Ectodermal cell (in vitro differentiated cells): ENCODE results near the gene TRIM46.
A peak's percentile ranks its signal among the peaks of the same experiment; 100 is the strongest.
"Not testable (repeated sequence)": the region's sequence is repeated elsewhere in the genome, so short reads cannot be mapped to it uniquely, and the experiment has no call there.

Experiments used
- H3K27ac ChIP-seq: 2 replicates; pipeline ENCODE4 v1.7.0; 2013; ENCODE audit warnings: mild to moderate bottlenecking, low read depth, low read length; ENCODE audit not compliant: insufficient read depth, poor library complexity, severe bottlenecking
- H3K27me3 ChIP-seq: 2 replicates; pipeline ENCODE4 v1.7.0; 2013; ENCODE audit warnings: mild to moderate bottlenecking, low read length; ENCODE audit not compliant: insufficient read depth, control insufficient read depth, poor library complexity, severe bottlenecking
- H3K36me3 ChIP-seq: one replicate; pipeline ENCODE4 v1.7.0; 2013; ENCODE audit warnings: low read length; ENCODE audit not compliant: control insufficient read depth, insufficient read depth
- H3K4me1 ChIP-seq: one replicate; pipeline ENCODE4 v1.7.0; 2013; ENCODE audit warnings: low read length; ENCODE audit not compliant: control insufficient read depth, insufficient read depth
- H3K4me3 ChIP-seq: 2 replicates; pipeline ENCODE4 v1.7.0; 2013; ENCODE audit warnings: low read depth, low read length, control low read depth; ENCODE audit not compliant: insufficient read depth
- H3K9me3 ChIP-seq: 2 replicates; pipeline ENCODE4 v1.7.0; 2013; ENCODE audit warnings: mild to moderate bottlenecking, low read length, moderate library complexity; ENCODE audit not compliant: control insufficient read depth
- WGBS, 2 experiments: methylation state at CpG; one replicate each; pipeline ENCODE4 v1.1.7; 2013; ENCODE audit warnings: missing lambda C conversion rate in 2 of 2; 5-methylcytosine and 5-hydroxymethylcytosine counted together

TRIM46 gene

DNA sequence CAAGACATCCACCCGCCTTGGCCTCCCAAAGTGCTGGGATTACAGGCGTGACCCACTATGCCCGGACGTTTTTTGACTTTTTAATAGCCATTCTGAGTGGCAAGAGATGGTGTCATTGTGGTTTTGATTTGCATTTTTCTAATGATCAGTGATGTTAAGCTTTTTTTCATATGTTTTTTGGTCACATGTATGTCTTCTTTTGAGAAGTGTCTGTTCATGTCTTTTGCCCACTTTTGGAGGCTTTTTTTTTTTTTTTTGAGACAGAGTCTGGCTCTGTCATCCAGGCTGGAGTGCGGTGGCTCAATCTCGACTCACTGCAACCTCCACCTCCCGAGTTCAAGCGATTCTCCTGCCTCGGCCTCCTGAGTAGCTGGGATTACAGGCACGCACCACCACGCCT is 9.0 kb upstream of the TRIM46 start:
- H3K4me1 ChIP-seq, result peaks cover 12% of the 10 kb centered on the region
- H3K36me3 ChIP-seq, H3K4me3 ChIP-seq, H3K27ac ChIP-seq, H3K9me3 ChIP-seq, H3K27me3 ChIP-seq: not testable (repeated sequence)
- 87 to 95% methylated on average over 11 of the region's 11 CpGs for WGBS, 2 experiments

DNA sequence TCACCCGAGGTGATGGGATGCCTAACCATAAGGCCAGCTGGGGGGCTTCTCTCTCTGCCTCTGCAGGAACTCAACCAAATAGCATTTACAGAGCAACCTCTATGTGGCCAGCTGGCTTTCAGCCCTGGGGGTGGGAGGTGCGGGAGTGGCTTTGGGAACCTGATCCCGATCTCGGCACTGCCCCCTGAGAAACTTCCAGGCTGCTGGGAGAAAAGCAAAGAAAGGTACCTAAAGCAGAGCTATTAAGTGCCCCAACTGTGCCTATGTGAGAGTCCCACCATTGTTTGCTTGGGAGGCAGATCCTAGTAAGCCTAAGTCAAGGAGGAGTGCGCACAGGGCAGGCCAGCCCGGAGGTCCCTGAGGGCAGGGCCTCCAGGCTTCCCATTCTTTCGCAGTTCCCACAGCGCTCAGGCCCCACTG is 7.6 kb upstream of the TRIM46 start:
- Histone ChIP-seq H3K4me1 (peaks cover 12% of the 10 kb centered on the region), H3K9me3 (no peaks in the 10 kb centered on the region), H3K4me3 (no peak overlapping the region), H3K27ac (peak overlapping the region; percentile 44), H3K36me3 (no peaks in the 10 kb centered on the region), H3K27me3 (no peaks in the 10 kb centered on the region)
- 49 to 62% methylated on average over 8 of the region's 8 CpGs for WGBS, 2 experiments

DNA sequence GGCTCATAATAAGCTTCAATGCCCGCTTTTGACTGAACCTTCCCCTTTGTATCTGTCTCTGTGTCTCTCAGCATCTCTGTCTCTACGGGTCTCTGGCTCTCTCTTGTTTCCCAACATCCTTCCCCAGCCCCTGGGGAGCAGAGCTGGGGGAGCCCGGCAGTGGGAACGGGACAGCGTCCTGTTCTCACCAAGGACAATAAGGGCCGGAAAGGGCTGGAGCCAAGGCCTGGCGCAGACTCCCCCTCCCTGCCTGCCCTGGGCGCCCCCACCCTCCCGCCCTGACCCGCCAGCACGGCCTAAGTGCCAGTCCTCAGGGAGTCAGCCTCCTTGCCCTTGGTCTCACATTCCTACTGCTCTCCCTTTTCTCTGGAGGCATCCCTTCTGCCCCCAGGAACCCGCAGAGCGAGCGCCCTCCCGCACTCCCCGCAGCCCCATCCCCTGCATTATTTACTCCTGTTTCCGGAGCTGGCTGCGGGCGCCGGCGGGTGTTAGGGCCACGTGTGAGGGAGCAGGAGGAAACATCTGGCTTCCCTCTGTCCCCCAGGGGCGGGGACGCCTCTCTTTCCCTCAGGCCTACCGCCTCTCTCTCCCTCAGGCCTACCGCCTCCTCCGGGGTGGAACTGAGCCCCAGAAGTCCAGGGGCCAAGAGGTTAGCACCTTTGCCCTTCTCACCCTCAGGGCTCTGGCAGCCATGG is 7.0 kb upstream of the TRIM46 start:
- no peaks in the 10 kb centered on the region for H3K36me3 ChIP-seq
- H3K27ac ChIP-seq, result peak overlapping the region; percentile 44
- 62 to 69% methylated on average over 27 of the region's 27 CpGs for WGBS, 2 experiments
- H3K4me3 ChIP-seq, result peak overlapping the region; percentile 10
- H3K27me3 ChIP-seq, result no peaks in the 10 kb centered on the region
- no peaks in the 10 kb centered on the region for H3K9me3 ChIP-seq
- H3K4me1 ChIP-seq, result peaks cover 12% of the 10 kb centered on the region

DNA sequence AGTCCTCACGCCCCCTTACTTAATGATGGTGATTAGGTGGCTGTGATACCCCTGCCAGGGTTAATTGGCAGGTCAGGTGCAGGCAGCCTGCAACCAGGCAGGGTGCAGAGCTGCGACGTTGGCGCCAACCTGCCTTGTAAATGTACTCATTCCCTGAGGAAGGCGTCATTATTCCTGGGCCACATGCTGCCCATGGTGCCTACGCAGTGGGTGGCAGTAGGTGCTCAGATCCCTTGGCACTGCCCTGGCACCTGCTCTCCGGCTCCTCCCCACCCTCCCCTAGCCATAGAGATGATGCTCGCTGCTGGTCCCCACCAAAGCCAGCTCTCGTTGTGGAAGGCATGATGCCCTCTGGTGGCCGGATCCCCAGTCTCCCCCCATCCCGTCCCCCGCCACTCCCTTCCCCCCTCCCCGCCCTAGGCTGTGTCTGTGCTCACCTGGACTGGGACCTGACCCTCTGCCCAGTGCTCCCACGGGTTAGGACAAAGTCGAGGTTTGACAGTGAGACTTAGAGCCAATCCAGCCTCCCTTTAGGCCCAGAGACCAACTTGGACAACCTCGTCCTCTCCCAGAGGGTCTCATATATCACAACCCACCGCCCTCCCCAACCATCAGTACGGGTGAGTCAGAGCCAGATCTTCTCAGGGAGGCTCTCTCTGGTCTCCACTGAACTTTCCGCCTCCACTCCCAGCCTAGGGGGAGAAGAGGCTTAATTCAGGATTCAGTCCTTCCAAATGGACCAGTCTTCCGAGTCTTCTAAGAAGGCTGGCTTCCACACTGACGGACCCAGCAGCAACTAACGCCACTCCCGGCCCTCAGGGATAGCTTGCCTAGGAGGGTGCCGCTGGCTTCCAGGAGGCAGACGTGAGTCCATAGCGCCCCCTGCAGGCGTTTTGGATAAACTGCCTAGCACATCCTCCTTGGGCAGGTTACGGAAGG is 6.2 kb upstream of the TRIM46 start:
- peak overlapping the region; percentile 50 for H3K27ac ChIP-seq
- 13 to 14% methylated on average over 26 to 28 of the region's 28 CpGs for WGBS, 2 experiments
- no peaks in the 10 kb centered on the region for H3K9me3 ChIP-seq
- H3K4me3 ChIP-seq, result peak overlapping the region; percentile 33
- peaks cover 17% of the 10 kb centered on the region for H3K4me1 ChIP-seq
- H3K36me3 ChIP-seq, result no peaks in the 10 kb centered on the region
- no peaks in the 10 kb centered on the region for H3K27me3 ChIP-seq

DNA sequence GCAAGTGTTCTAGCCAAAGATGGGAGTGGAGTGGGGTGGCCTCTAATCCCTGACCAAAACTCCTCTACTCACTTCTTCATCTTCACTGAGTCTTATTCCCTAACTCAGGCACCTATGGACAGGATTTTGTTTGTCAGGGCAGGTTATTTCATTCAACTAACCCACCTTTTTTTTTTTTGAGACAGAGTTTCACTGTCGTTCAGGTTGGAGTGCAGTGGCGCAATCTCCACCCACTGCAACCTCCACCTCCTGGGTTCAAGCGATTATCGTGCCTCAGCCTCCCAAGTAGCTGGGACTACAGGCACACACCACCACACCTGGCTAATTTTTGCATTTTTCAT is 5.6 kb upstream of the TRIM46 start:
- not testable (repeated sequence) for H3K27ac ChIP-seq, H3K36me3 ChIP-seq, H3K9me3 ChIP-seq, H3K27me3 ChIP-seq
- Histone ChIP-seq H3K4me3 (peak overlapping the region; percentile 33), H3K4me1 (peaks cover 17% of the 10 kb centered on the region)
- 65 to 67% methylated on average over 4 of the region's 4 CpGs for WGBS, 2 experiments

DNA sequence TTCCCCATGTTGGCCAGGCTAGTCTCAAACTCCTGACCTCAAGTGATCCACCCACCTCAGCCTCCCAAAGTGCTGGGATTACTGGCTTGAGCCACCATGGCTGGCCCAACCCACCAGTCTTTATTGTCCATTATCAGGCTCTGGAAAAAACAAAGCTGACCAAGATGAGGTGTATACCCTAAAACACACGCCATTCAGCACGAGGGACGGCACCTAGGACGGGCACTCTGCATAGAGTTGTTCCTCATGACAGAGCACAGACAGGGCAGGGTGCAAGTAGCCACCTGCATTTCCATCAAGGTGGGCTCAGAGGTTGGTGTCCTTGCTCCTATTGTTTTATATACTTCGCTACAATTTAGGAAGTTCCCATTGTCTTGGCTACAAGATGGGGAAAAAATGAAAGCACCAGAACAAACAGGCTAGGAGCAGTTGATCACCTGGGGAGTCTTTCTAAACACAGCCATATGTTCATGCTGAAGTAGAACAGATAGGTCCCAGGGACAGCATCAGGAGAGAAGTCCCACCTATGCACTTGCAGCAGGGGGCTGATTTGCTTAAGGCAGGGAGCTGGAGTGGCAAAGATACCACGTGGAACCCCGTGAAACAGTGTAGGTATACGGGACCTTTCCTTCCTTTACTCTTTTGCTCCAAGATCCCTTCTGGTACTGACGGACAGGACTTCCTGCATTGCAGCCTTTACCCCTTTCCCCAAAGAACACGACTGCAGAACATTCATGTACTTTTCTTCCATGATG is 5.0 kb upstream of the TRIM46 start:
- no peaks in the 10 kb centered on the region for H3K9me3 ChIP-seq
- peaks cover 17% of the 10 kb centered on the region for H3K4me1 ChIP-seq
- H3K36me3 ChIP-seq, result no peaks in the 10 kb centered on the region
- 92 to 93% methylated on average over 10 of the region's 10 CpGs for WGBS, 2 experiments
- H3K4me3 ChIP-seq, result no peak overlapping the region
- no peak overlapping the region for H3K27ac ChIP-seq
- no peaks in the 10 kb centered on the region for H3K27me3 ChIP-seq

DNA sequence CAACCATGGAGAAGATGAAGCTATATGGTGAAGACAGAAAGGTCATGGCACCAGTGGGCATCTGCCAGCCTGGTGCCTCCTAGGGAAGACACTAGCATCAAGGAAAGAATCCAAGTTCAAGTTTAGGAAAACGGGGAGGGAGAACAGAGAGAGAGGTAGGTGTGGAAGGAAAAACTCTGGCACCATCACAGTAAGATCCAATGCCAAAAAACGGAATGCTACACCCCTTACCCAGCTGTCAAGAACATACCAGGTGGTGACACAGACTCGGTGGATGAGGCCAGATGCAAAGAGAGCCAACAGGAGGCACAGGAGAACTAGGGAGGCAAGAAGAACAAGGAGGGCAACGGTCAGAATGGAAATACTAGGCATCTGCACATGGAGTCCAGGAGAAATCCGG is 4.1 kb upstream of the TRIM46 start:
- H3K9me3 ChIP-seq, result no peaks in the 10 kb centered on the region
- H3K27me3 ChIP-seq, result no peaks in the 10 kb centered on the region
- no peak overlapping the region for H3K4me3 ChIP-seq
- no peaks in the 10 kb centered on the region for H3K36me3 ChIP-seq
- 94 to 96% methylated on average over 5 of the region's 5 CpGs for WGBS, 2 experiments
- peaks cover 17% of the 10 kb centered on the region for H3K4me1 ChIP-seq
- H3K27ac ChIP-seq, result no peak overlapping the region

DNA sequence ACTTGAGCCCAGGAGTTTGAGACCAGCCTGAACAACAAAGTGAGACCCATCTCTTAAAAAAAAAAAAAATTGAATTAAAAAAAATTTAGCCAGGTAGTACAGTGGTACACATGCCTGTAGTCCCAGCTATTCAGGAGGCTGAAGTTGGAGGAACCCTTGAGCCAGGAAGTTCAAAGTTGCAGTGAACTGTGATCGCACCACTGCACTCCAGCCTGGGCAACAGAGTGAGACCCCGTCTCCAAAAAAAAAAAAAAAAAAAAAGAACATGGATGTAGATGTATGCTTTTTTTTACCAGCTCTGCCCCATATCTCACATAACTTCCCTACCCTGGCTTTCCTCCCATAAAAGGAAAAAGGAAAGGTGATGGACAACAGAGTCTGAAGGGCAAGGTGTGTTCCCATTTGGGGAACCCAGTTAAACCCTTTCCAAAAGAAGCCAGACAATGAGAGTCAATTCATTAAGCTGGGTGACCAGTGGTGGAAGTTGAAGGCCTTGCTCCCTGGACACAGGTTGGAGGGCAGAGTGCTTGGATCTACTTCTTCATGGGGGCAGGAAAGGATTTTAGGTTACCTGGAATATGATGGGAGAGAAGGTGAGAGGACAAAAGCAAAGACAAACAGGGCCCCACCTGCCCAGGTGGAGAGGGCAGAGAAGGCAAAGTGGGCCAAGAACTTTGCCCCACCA is 3.4 kb upstream of the TRIM46 start:
- H3K4me1 ChIP-seq, result peaks cover 21% of the 10 kb centered on the region
- no peaks in the 10 kb centered on the region for H3K27me3 ChIP-seq
- no peaks in the 10 kb centered on the region for H3K9me3 ChIP-seq
- no peaks in the 10 kb centered on the region for H3K36me3 ChIP-seq
- WGBS, 2 experiments, result 100% methylated on average over 1 of the region's 2 CpGs
- no peak overlapping the region for H3K4me3 ChIP-seq
- H3K27ac ChIP-seq, result no peak overlapping the region

DNA sequence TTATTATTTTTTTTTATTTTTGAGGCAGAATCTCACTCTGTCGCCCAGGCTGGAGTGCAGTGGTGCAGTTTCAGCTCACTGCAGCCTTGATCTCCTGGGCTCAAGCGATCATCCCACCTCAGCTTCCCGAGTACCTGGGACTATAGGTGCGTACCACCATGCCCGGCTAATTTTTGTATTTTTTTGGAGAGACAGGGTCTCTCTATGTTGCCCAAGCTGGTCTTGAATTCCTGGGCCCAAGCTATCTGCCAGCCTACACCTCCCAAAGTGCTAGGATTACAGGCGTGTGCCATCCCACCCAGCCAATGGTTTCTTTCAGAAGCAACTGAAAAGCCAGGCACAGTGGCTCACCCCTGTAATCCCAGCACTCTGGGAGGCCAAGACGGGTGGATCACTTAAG is 2.8 kb upstream of the TRIM46 start:
- H3K27ac ChIP-seq, result no peak overlapping the region
- peaks cover 21% of the 10 kb centered on the region for H3K4me1 ChIP-seq
- no peaks in the 10 kb centered on the region for H3K9me3 ChIP-seq
- H3K36me3 ChIP-seq, result no peaks in the 10 kb centered on the region
- no peak overlapping the region for H3K4me3 ChIP-seq
- WGBS, 2 experiments, result 93 to 97% methylated on average over 7 of the region's 7 CpGs
- H3K27me3 ChIP-seq, result no peaks in the 10 kb centered on the region
